HCT116 (cell line): ENCODE measurements around the gene SNAP47. TPM values are rescaled to one million over a fixed set of nuclear protein-coding genes. Genes with fewer than 3 reads are reported as not detected.

Experiments
- ATAC-seq: fragments of 200-7000 bp; cut with Tn5 transposase; 2 replicates; pipeline ENCODE4 v1.9.1; 2020; ENCODE audit warnings: mild to moderate bottlenecking, moderate library complexity
- BruUV-seq: library from RNA; stranded (reverse); fragments of 400-500 nt; replicated peaks from 2 replicates; lab custom pipeline; 2021; lab: Mats Ljungman, UMichigan
- CTCF ChIA-PET: fragments of 300-600 bp; sonication (Branson Sonifier 250); formaldehyde crosslinking; loops from one replicate; lab custom pipeline; 2021; ENCODE audit warnings: antibody characterized with exemption; lab: Charles Lee
- POLR2A ChIA-PET: fragments of 300-600, 350-600 bp; sonication (Branson Sonifier 250); formaldehyde crosslinking; loops from one replicate; lab custom pipeline; 2021; ENCODE audit warnings: antibody characterized with exemption; lab: Charles Lee
- RAD21 ChIA-PET, 2 experiments: fragments of 300-600 bp; sonication (Branson Sonifier 250); formaldehyde crosslinking; loops; one replicate each; lab custom pipeline; 2023; ENCODE audit warnings: low total read pairs in 2 of 2; ENCODE audit not compliant: uncharacterized antibody in 2 of 2, unreplicated experiment in 2 of 2, low non-redundant PET in 1 of 2; lab: Charles Lee
- DNase-seq: peaks from one replicate; pipeline ENCODE4 v3.0.0-alpha.2; 2010; ENCODE audit warnings: low read depth, low spot score
- H2AFZ ChIP-seq: fragments of 200-600 bp; shearing (Covaris generic), sonication (generic); 2 replicates; pipeline ENCODE4 v1.6.1; 2017; ENCODE audit warnings: low read depth, mixed run types, mixed read lengths, antibody characterized with exemption, low read length; ENCODE audit not compliant: poor library complexity, severe bottlenecking
- H3K27ac ChIP-seq: 2 replicates; pipeline ENCODE4 v1.5.1; 2012; ENCODE audit warnings: low read depth, low read length
- H3K27me3 ChIP-seq: fragments of 200-600 bp; sonication (generic); 2 replicates; pipeline ENCODE4 v1.6.1; 2016; ENCODE audit warnings: mixed run types, low read length, mixed read lengths; ENCODE audit not compliant: insufficient read depth
- H3K36me3 ChIP-seq, 2 experiments: fragments of 200-500 bp in 1 of 2; fragments of 200-600 bp in 1 of 2; sonication (Bioruptor generic) in 1 of 2; sonication (generic) in 1 of 2; 2 replicates each; pipeline versions ENCODE4 v1.5.1 to v1.6.1; 2014 to 2016; ENCODE audit warnings: low read length in 2 of 2, inconsistent platforms in 1 of 2, mixed read lengths in 1 of 2, mixed run types in 1 of 2; ENCODE audit not compliant: insufficient read depth in 2 of 2, control insufficient read depth in 1 of 2
- H3K4me1 ChIP-seq, 2 experiments: fragments of 200-600 bp in 1 of 2; sonication (generic) in 1 of 2; 2 replicates each; pipeline versions ENCODE4 v1.5.1 to v1.6.1; 2012 to 2017; ENCODE audit warnings: low read length in 2 of 2, inconsistent platforms in 1 of 2, mild to moderate bottlenecking in 1 of 2, mixed read lengths in 1 of 2, mixed run types in 1 of 2, moderate library complexity in 1 of 2; ENCODE audit not compliant: insufficient read depth in 2 of 2, control insufficient read depth in 1 of 2
- H3K4me2 ChIP-seq: fragments of 200-600 bp; sonication (generic); 2 replicates; pipeline ENCODE4 v1.6.1; 2017; ENCODE audit warnings: mixed run types, low read length, mixed read lengths
- H3K4me3 ChIP-seq, 2 experiments: fragments of 200-600 bp in 1 of 2; sonication (generic) in 1 of 2; replicated peaks in 1 of 2; 2 replicates each; pipeline ENCODE4 v1.5.1; 2011 to 2016; ENCODE audit warnings: low read length in 2 of 2, control low read depth in 1 of 2, low read depth in 1 of 2, mild to moderate bottlenecking in 1 of 2, mixed read lengths in 1 of 2, mixed run types in 1 of 2
- H3K79me2 ChIP-seq: fragments of 200-600 bp; sonication (generic); 2 replicates; pipeline ENCODE4 v1.6.1; 2017; ENCODE audit warnings: mild to moderate bottlenecking, mixed run types, low read length, moderate library complexity, mixed read lengths; ENCODE audit not compliant: insufficient read depth
- H3K9ac ChIP-seq: fragments of 200-600 bp; sonication (generic); 2 replicates; pipeline ENCODE4 v1.6.1; 2016; ENCODE audit warnings: low read length, mixed read lengths
- H3K9me2 ChIP-seq: fragments of 200-600 bp; sonication (generic), shearing (Covaris generic); 2 replicates; pipeline ENCODE4 v1.6.1; 2017; ENCODE audit warnings: mixed run types, mild to moderate bottlenecking, moderate library complexity; ENCODE audit not compliant: insufficient read depth
- H3K9me3 ChIP-seq, 2 experiments: fragments of 200-500 bp in 1 of 2; fragments of 200-600 bp in 1 of 2; sonication (Bioruptor generic) in 1 of 2; sonication (generic) in 1 of 2; 2 replicates each; pipeline ENCODE4 v1.6.1; 2014 to 2017; ENCODE audit warnings: low read length in 2 of 2, mixed read lengths in 2 of 2, inconsistent platforms in 1 of 2, low read depth in 1 of 2, mild to moderate bottlenecking in 1 of 2, mixed run types in 1 of 2, moderate library complexity in 1 of 2; ENCODE audit not compliant: control insufficient read depth in 1 of 2, insufficient read depth in 1 of 2
- H4K20me1 ChIP-seq: fragments of 200-600 bp; sonication (generic), shearing (Covaris generic); 2 replicates; pipeline ENCODE4 v1.6.1; 2017; ENCODE audit warnings: mixed run types, mild to moderate bottlenecking, moderate library complexity; ENCODE audit not compliant: insufficient read depth
- CTCF ChIP-seq, 3 experiments: fragments of 200-600 bp in 1 of 3; sonication (generic) in 1 of 3; IDR thresholded peaks in 2 of 3; conservative IDR thresholded peaks in 1 of 3; 2 replicates each; pipeline ENCODE4 v1.5.1; 2012 to 2017; ENCODE audit warnings: low read depth in 2 of 3, low read length in 2 of 3, antibody characterized with exemption in 1 of 3, borderline replicate concordance in 1 of 3, control low read depth in 1 of 3, mild to moderate bottlenecking in 1 of 3, mixed read lengths in 1 of 3, mixed run types in 1 of 3, moderate library complexity in 1 of 3; ENCODE audit not compliant: insufficient read depth in 1 of 3
- EGR1 ChIP-seq: IDR thresholded peaks from 2 replicates; pipeline ENCODE4 v1.6.1; 2012; ENCODE audit warnings: low read depth
- ELF1 ChIP-seq: IDR thresholded peaks from 2 replicates; pipeline ENCODE4 v1.6.1; 2012; ENCODE audit warnings: low read depth, borderline replicate concordance
- EZH2 ChIP-seq: fragments of 200-600 bp; sonication (generic); IDR thresholded peaks from 2 replicates; pipeline ENCODE4 v1.6.1; 2017; ENCODE audit warnings: antibody characterized with exemption, mixed run types
- EZH2phosphoT487 ChIP-seq: fragments of 200-600 bp; IDR thresholded peaks from 2 replicates; pipeline ENCODE4 v1.6.1; 2018; ENCODE audit warnings: antibody characterized with exemption, borderline replicate concordance
- JUND ChIP-seq: IDR thresholded peaks from 2 replicates; pipeline ENCODE4 v1.6.1; 2012
- POLR2A ChIP-seq: IDR thresholded peaks from 2 replicates; pipeline ENCODE4 v1.7.0; 2011; ENCODE audit warnings: borderline replicate concordance; ENCODE audit not compliant: insufficient read depth, insufficient read length; ENCODE audit errors: extremely low read depth
- POLR2AphosphoS5 ChIP-seq: IDR thresholded peaks from 2 replicates; pipeline ENCODE4 v1.6.1; 2011; ENCODE audit warnings: mild to moderate bottlenecking, low read depth, low read length, moderate library complexity
- RAD21 ChIP-seq: IDR thresholded peaks from 2 replicates; pipeline ENCODE4 v1.6.1; 2012; ENCODE audit warnings: low read depth, mild to moderate bottlenecking
- REST ChIP-seq: IDR thresholded peaks from 2 replicates; pipeline ENCODE4 v1.6.1; 2012; ENCODE audit warnings: low read depth
- SIN3A ChIP-seq: IDR thresholded peaks from 2 replicates; pipeline ENCODE4 v1.6.1; 2012; ENCODE audit warnings: low read depth
- SP1 ChIP-seq: IDR thresholded peaks from 2 replicates; pipeline ENCODE4 v1.6.1; 2012; ENCODE audit warnings: low read depth
- SRF ChIP-seq: IDR thresholded peaks from 2 replicates; pipeline ENCODE4 v1.6.1; 2012; ENCODE audit warnings: low read depth
- YY1 ChIP-seq: IDR thresholded peaks from 2 replicates; pipeline ENCODE4 v1.6.1; 2011; ENCODE audit warnings: low read length, low read depth, moderate library complexity, mild to moderate bottlenecking; ENCODE audit not compliant: insufficient replicate concordance; ENCODE audit errors: extremely low read depth
- ZFX ChIP-seq: fragments of 450-650 bp; IDR thresholded peaks from 2 replicates; pipeline ENCODE4 v1.6.1; 2017
- ZNF274 ChIP-seq: fragments of 200-500 bp; sonication (Bioruptor generic); IDR thresholded peaks from 2 replicates; pipeline ENCODE4 v1.6.1; 2014; ENCODE audit warnings: mild to moderate bottlenecking, low read depth, low read length, inconsistent platforms
- intact Hi-C: fragments of 100-400 bp; cut with micrococcal nuclease; formaldehyde crosslinking; loops from 2 replicates; pipeline ENCODE4 v1.10.0; 2022
- total RNA-seq: library from RNA; stranded (reverse); gene quantifications from one replicate; pipeline ENCODE4 v1.2.1, GENCODE V29; 2021; ENCODE audit not compliant: unreplicated experiment

The SNAP47 gene
- total RNA-seq, 1 experiment from 2014 or later = 37.9 TPM

DNA sequence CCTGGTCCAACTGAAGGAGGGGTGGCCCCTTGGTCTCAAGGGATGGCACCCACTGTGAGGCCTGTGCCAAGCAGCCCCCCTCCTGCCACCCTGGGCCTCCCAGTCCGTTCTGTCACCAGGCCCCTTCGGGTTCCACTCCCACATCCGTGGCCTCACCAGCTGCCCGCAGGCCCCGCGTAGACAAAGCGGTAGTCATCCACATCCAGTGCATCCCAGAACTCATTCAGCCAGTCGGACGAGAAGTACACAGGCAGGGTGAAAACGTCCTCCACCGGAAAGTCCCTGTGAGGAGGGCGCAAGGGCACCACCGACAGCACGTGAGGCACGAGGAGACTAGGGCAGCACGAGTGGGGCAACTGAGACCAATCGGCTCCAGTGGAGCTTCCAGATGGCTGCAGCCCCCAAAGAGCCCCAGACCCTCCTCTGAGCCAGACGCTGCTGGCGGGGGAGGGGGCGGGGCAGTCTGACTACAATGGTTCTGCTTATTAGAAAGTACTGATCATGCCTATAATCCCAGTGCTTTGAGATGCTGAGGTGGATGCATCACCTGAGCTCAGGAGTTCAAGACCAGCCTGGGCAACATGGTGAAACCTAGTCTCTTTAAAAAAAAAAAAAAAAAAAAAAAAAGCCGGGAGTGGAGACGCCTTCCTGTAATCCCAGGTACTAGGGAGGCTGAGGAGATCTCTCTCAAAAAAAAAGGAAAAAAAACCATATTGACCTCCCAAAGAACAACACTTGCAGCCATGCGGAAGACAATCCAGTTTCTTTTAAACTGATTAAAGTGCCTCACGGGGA, 1.3 kb upstream of the SNAP47 start:
- H3K27ac ChIP-seq = peak overlapping the region; percentile 81
- DNase-seq (no peak), ATAC-seq (no peak)
- H3K9me2 ChIP-seq = no peaks in the 10 kb centered on the region
- no peaks in the 10 kb centered on the region for H3K27me3 ChIP-seq
- RAD21 ChIA-PET = no interaction called here
- POLR2A ChIA-PET = no interaction called here
- H3K9me3 ChIP-seq = no peaks in the 10 kb centered on the region
- peak overlapping the region; percentile 90 for H3K9ac ChIP-seq
- peaks cover 3 to 16% of the 10 kb centered on the region in 2 experiments; a peak in 3 of 4 replicates for H3K36me3 ChIP-seq
- H3K4me1 ChIP-seq = peaks cover 11 to 34% of the 10 kb centered on the region in 2 experiments
- H2AFZ ChIP-seq = no peak overlapping the region
- CTCF ChIA-PET = no interaction called here
- H3K79me2 ChIP-seq = peaks cover 62% of the 10 kb centered on the region
- H3K4me3 ChIP-seq = peak overlapping the region; percentile 81 to 98
- TF ChIP-seq SIN3A (no peak), ZFX (no peak), CTCF (IDR thresholded peaks at IDR 0.05 in 2 of 3, conservative IDR thresholded peaks at IDR 0.05 in 1 of 3; ENCODE audit: borderline replicate concordance in 1 of 3, insufficient read depth in 1 of 3, low read depth in 2 of 3, low read length in 2 of 3) (no peak), POLR2AphosphoS5 (no peak), EGR1 (no peak), ELF1 (no peak), YY1 (no peak), REST (no peak), RAD21 (no peak), EZH2phosphoT487 (no peak), POLR2A (no peak), SP1 (no peak), JUND (no peak), ZNF274 (no peak), SRF (no peak), EZH2 (no peak)
- intact Hi-C loops = loop anchor here (2.0 kb wide), 1 partner anchor 213 kb away; the partner anchor contains the start of gene WNT9A
- no peaks in the 10 kb centered on the region for H4K20me1 ChIP-seq
- BruUV-seq = TSS peak; percentile 65
- peak overlapping the region; percentile 90 for H3K4me2 ChIP-seq
